K562 treated with DMSO at 1 percent for 24 hours (cell line): ENCODE results near the gene CNPY1. TPM values are rescaled to one million over a fixed set of nuclear protein-coding genes. Genes with fewer than 3 reads are reported as not detected.

Experiments used
- total RNA-seq: library from RNA; unstranded; fragments of 300-600 nt; gene quantifications from 2 replicates; pipeline ENCODE4 v1.2.3, GENCODE V29; 2022; ENCODE audit warnings: low read depth; ENCODE audit not compliant: insufficient read depth

The CNPY1 gene
- total RNA-seq = not detected in 2 replicates

DNA sequence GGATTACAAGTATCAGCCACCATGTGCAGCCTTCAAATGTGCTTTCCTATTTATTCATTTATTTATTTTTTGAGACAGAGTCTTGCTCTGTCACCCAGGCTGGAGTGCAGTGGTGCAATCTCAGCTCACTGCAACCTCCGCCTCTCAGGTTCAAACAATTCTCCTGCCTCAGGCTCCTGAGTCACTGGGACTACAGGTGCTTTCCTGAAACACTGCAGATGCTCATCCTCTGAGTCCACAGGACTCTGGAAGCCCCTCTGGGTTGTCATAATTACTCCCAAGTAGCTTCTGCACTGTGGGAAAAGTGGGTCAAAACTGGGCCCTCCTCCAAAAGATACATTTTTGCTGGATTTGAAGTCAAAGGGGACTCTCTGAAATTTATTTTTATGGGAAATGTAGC, at the start of gene CNPY1:
Gene CNPY1 (minus strand): TSS at position 111 of the 400 bp plus-strand sequence. CDS start 630 bp downstream, outside the sequence.

DNA sequence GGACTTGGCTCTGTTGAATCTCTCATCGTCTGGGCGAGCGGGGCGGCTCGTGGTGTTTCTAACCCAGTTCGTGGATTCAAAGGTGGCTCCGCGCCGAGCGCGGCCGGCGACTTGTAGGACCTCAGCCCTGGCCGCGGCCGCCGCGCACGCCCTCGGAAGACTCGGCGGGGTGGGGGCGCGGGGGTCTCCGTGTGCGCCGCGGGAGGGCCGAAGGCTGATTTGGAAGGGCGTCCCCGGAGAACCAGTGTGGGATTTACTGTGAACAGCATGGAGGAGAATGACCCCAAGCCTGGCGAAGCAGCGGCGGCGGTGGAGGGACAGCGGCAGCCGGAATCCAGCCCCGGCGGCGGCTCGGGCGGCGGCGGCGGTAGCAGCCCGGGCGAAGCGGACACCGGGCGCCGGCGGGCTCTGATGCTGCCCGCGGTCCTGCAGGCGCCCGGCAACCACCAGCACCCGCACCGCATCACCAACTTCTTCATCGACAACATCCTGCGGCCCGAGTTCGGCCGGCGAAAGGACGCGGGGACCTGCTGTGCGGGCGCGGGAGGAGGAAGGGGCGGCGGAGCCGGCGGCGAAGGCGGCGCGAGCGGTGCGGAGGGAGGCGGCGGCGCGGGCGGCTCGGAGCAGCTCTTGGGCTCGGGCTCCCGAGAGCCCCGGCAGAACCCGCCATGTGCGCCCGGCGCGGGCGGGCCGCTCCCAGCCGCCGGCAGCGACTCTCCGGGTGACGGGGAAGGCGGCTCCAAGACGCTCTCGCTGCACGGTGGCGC, 88.1 kb downstream of the CNPY1 start, which contains the start of gene EN2:
Gene EN2 (plus strand): TSS at position 19 of the 767 bp plus-strand sequence. CDS start 249 bp downstream, at position 268.

Other genes with a start within 250 kb of the CNPY1 start
- gene INSIG1, start 248.7 kb downstream of the CNPY1 start, total RNA-seq = 116 and 145 TPM in 2 replicates
- gene EN2, start 88.4 kb downstream of the CNPY1 start, total RNA-seq = not detected in 2 replicates
- 28.7 and 38.8 TPM in 2 replicates for gene RBM33, start 98.1 kb upstream of the CNPY1 start, total RNA-seq